Measurements from ENCODE around the gene KMT2D. TPM values are rescaled to one million over a fixed set of nuclear protein-coding genes. Genes with fewer than 3 reads are reported as not detected.

KMT2D gene
- total RNA-seq, 1 donor from 2014 or later, result 86.9 TPM

GRCh38 chr12:49051777-49052438 lies 8.7 kb downstream of the KMT2D start:
- Histone ChIP-seq H3K9ac (ENCODE audit: low read length) (no peak overlapping the region), H3K9me3 (ENCODE audit: insufficient read depth, low read depth, low read length) (no peaks in the 10 kb centered on the region), H3K27me3 (ENCODE audit: insufficient read depth, low read length) (no peaks in the 10 kb centered on the region), H2AFZ (ENCODE audit: low read depth, low read length) (no peak overlapping the region), H3K4me3 (ENCODE audit: insufficient read depth, low read depth, low read length) (no peak overlapping the region), H3K79me2 (ENCODE audit: insufficient read depth, low read length) (peaks cover 87% of the 10 kb centered on the region), H3K4me2 (ENCODE audit: low read length) (no peak overlapping the region), H3K4me1 (ENCODE audit: insufficient read depth, low read length) (peaks cover 31% of the 10 kb centered on the region), H4K20me1 (ENCODE audit: insufficient read depth, low read length) (peaks cover 94% of the 10 kb centered on the region), H3K36me3 (ENCODE audit: insufficient read depth, low read length) (peaks cover 44% of the 10 kb centered on the region), H3K27ac (ENCODE audit: low read depth, low read length) (no peak overlapping the region)
- TF ChIP-seq CTCF (IDR thresholded peaks at IDR 0.05; ENCODE audit: insufficient read depth, low read depth, low read length) (no peak), EZH2 (IDR thresholded peaks at IDR 0.05; ENCODE audit: insufficient read depth, low read length) (no peak)
- Mint-ChIP-seq H3K4me3 (ENCODE audit: unreplicated experiment) (no peak overlapping the region), H3K4me1 (ENCODE audit: low read depth, unreplicated experiment) (peaks cover 42% of the 10 kb centered on the region), H3K36me3 (ENCODE audit: low read depth, unreplicated experiment) (peaks cover 30% of the 10 kb centered on the region), H3K27ac (ENCODE audit: unreplicated experiment) (peak overlapping the region; percentile 26), H3K27me3 (ENCODE audit: low read depth, unreplicated experiment) (no peaks in the 10 kb centered on the region), H3K9me3 (ENCODE audit: unreplicated experiment) (no peaks in the 10 kb centered on the region)
- DNase-seq (ENCODE audit: low read depth) (no peak), FAIRE-seq (no peak)

GRCh38 chr12:49051373-49051764 lies 9.2 kb downstream of the KMT2D start:
- Mint-ChIP-seq H3K4me3 (ENCODE audit: unreplicated experiment) (no peak overlapping the region), H3K27ac (ENCODE audit: unreplicated experiment) (no peak overlapping the region), H3K36me3 (ENCODE audit: low read depth, unreplicated experiment) (peaks cover 30% of the 10 kb centered on the region), H3K27me3 (ENCODE audit: low read depth, unreplicated experiment) (no peaks in the 10 kb centered on the region), H3K4me1 (ENCODE audit: low read depth, unreplicated experiment) (peaks cover 38% of the 10 kb centered on the region), H3K9me3 (ENCODE audit: unreplicated experiment) (no peaks in the 10 kb centered on the region)
- Histone ChIP-seq H2AFZ (ENCODE audit: low read depth, low read length) (no peak overlapping the region), H3K27ac (ENCODE audit: low read depth, low read length) (no peak overlapping the region), H3K79me2 (ENCODE audit: insufficient read depth, low read length) (peaks cover 82% of the 10 kb centered on the region), H4K20me1 (ENCODE audit: insufficient read depth, low read length) (peaks cover 90% of the 10 kb centered on the region), H3K36me3 (ENCODE audit: insufficient read depth, low read length) (peaks cover 47% of the 10 kb centered on the region), H3K27me3 (ENCODE audit: insufficient read depth, low read length) (no peaks in the 10 kb centered on the region), H3K4me3 (ENCODE audit: insufficient read depth, low read depth, low read length) (no peak overlapping the region), H3K9me3 (ENCODE audit: insufficient read depth, low read depth, low read length) (no peaks in the 10 kb centered on the region), H3K9ac (ENCODE audit: low read length) (no peak overlapping the region), H3K4me2 (ENCODE audit: low read length) (no peak overlapping the region), H3K4me1 (ENCODE audit: insufficient read depth, low read length) (peaks cover 26% of the 10 kb centered on the region)
- no peak for DNase-seq (ENCODE audit: low read depth)
- FAIRE-seq, result no peak
- TF ChIP-seq EZH2 (IDR thresholded peaks at IDR 0.05; ENCODE audit: insufficient read depth, low read length), result no peak
- no peak for TF ChIP-seq CTCF (IDR thresholded peaks at IDR 0.05; ENCODE audit: insufficient read depth, low read depth, low read length)

Data from astrocyte (in vitro differentiated cells and primary cell).